Osteoblast (primary cell): ENCODE data around the gene LHPP. TPM values are rescaled to one million over a fixed set of nuclear protein-coding genes. Genes with fewer than 3 reads are reported as not detected.

Experiments used
- DNase-seq: peaks from one replicate; pipeline ENCODE4 v3.0.0; 2011; ENCODE audit warnings: low spot score, mixed read lengths; ENCODE audit not compliant: insufficient read length; ENCODE audit errors: missing footprints
- H2AFZ ChIP-seq: 2 replicates; pipeline ENCODE4 v1.6.0; 2011; ENCODE audit warnings: mild to moderate bottlenecking, low read length
- H3K27ac ChIP-seq: 2 replicates; pipeline ENCODE4 v1.5.1; 2011; ENCODE audit warnings: mild to moderate bottlenecking, low read depth, low read length, moderate library complexity
- H3K27me3 ChIP-seq: 2 replicates; pipeline ENCODE4 v1.6.0; 2012; ENCODE audit warnings: mild to moderate bottlenecking, control low read depth, inconsistent platforms, low read length, moderate library complexity; ENCODE audit not compliant: insufficient read depth
- H3K36me3 ChIP-seq: 2 replicates; pipeline ENCODE4 v1.5.1; 2011; ENCODE audit warnings: mild to moderate bottlenecking, low read length, control low read depth, moderate library complexity; ENCODE audit not compliant: insufficient read depth
- H3K4me1 ChIP-seq: 2 replicates; pipeline ENCODE4 v1.5.1; 2011; ENCODE audit warnings: mild to moderate bottlenecking, low read length, control low read depth, moderate library complexity; ENCODE audit not compliant: insufficient read depth
- H3K4me2 ChIP-seq: 2 replicates; pipeline ENCODE4 v1.6.0; 2011; ENCODE audit warnings: mild to moderate bottlenecking, low read length; ENCODE audit not compliant: insufficient read depth
- H3K4me3 ChIP-seq: fragments of 200-600 bp; sonication (generic); 3 replicates; pipeline ENCODE4 v1.5.1; 2012; ENCODE audit warnings: mild to moderate bottlenecking, low read length, inconsistent platforms; ENCODE audit not compliant: insufficient read depth
- H3K79me2 ChIP-seq: 2 replicates; pipeline ENCODE4 v1.6.0; 2012; ENCODE audit warnings: mild to moderate bottlenecking, low read length, control low read depth, inconsistent platforms; ENCODE audit not compliant: insufficient read depth
- H3K9me3 ChIP-seq: 2 replicates; pipeline ENCODE4 v1.5.1; 2011; ENCODE audit warnings: low read depth, low read length, control low read depth
- H4K20me1 ChIP-seq: 2 replicates; pipeline ENCODE4 v1.6.0; 2012; ENCODE audit warnings: mild to moderate bottlenecking, low read length, control low read depth; ENCODE audit not compliant: insufficient read depth
- CTCF ChIP-seq: IDR thresholded peaks from 2 replicates; pipeline ENCODE4 v1.5.1; 2011; ENCODE audit warnings: mild to moderate bottlenecking, low read depth, low read length, moderate library complexity; ENCODE audit errors: extremely low read depth
- total RNA-seq: library from RNA; depleted of rRNA; stranded (reverse); fragments of >200 nt; gene quantifications from 2 replicates; pipeline ENCODE4 v1.2.3, GENCODE V29; 2012

The LHPP gene
- total RNA-seq, 1 donor, result 17.7 TPM

DNA sequence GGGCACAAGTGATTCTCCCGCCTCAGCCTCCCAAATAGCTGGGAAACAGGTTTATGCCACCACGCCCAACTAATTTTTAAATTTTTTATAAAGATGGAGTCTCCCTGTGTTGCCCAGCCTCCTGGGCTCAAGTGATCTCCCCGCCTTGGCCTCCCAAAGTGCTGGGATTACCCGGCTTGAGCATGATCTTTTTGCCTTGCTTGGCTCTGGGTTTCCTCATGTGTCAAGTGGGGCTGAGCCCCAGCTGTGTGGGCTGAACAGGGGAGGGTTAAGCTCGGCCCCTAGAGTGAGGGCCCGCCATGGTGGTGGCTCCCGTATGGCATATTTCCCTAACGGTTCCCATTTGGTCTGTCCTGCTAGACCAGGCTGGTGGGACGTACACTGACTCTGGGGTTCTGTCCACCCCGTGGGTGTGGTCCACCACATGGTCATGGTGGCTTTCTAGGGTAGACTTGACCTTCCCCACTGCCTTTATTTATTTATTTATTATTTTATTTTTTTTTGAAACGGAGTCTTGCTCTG is 66.3 kb downstream of the LHPP start:
- TF ChIP-seq CTCF, result no peak
- Histone ChIP-seq H3K9me3 (no peaks in the 10 kb centered on the region), H3K4me1 (peaks cover 23% of the 10 kb centered on the region), H3K27me3 (no peaks in the 10 kb centered on the region), H3K4me2 (no peak overlapping the region), H4K20me1 (no peaks in the 10 kb centered on the region), H3K4me3 (no peak overlapping the region), H3K27ac (no peak overlapping the region), H2AFZ (no peak overlapping the region), H3K36me3 (no peaks in the 10 kb centered on the region), H3K79me2 (no peaks in the 10 kb centered on the region)
- no peak for DNase-seq

GRCh38 chr10:124529661-124530214 is 68.1 kb downstream of the LHPP start:
- Histone ChIP-seq H3K9me3 (no peaks in the 10 kb centered on the region), H3K4me2 (peak overlapping the region; percentile 23), H3K79me2 (no peaks in the 10 kb centered on the region), H3K36me3 (no peaks in the 10 kb centered on the region), H3K4me3 (no peak overlapping the region), H3K27me3 (no peaks in the 10 kb centered on the region), H4K20me1 (no peaks in the 10 kb centered on the region), H2AFZ (no peak overlapping the region), H3K4me1 (peaks cover 9% of the 10 kb centered on the region), H3K27ac (no peak overlapping the region)
- DNase-seq, result no peak
- TF ChIP-seq CTCF, result no peak

GRCh38 chr10:124530215-124530665 is 68.6 kb downstream of the LHPP start:
- H3K4me3 ChIP-seq, result no peak overlapping the region
- no peaks in the 10 kb centered on the region for H3K79me2 ChIP-seq
- peaks cover 4% of the 10 kb centered on the region for H3K4me1 ChIP-seq
- no peaks in the 10 kb centered on the region for H3K36me3 ChIP-seq
- no peaks in the 10 kb centered on the region for H3K27me3 ChIP-seq
- no peak overlapping the region for H3K27ac ChIP-seq
- H2AFZ ChIP-seq, result peak overlapping the region; percentile 29
- no peaks in the 10 kb centered on the region for H4K20me1 ChIP-seq
- DNase-seq, result peak; percentile 100
- no peaks in the 10 kb centered on the region for H3K9me3 ChIP-seq
- TF ChIP-seq CTCF, result peak; percentile 81
- peak overlapping the region; percentile 23 for H3K4me2 ChIP-seq

DNA sequence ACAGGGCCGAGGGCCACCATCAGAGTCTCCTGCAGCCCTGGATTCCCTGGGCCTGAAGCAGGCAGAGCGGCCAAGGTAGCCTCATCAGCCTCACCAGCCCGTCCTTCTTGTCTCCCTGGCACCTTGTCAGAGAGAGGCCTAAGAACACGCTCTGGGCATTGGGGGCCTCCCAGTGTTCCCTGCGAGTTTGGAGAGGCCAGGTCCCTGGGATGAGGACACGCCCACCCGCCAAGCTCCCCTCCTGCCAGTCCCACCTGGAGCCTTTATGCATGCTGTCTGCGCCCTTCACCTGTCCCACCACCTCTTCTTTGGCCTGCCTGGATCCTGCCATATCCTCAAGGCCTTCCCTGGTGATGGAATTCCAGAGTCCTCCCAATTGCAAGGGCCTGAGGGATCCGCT is 69.2 kb downstream of the LHPP start:
- H3K4me3 ChIP-seq, result no peak overlapping the region
- no peak overlapping the region for H3K4me2 ChIP-seq
- H3K36me3 ChIP-seq, result no peaks in the 10 kb centered on the region
- no peaks in the 10 kb centered on the region for H3K9me3 ChIP-seq
- H3K27me3 ChIP-seq, result no peaks in the 10 kb centered on the region
- DNase-seq, result no peak
- no peaks in the 10 kb centered on the region for H3K79me2 ChIP-seq
- peaks cover 3% of the 10 kb centered on the region for H3K4me1 ChIP-seq
- no peak overlapping the region for H2AFZ ChIP-seq
- TF ChIP-seq CTCF, result no peak
- no peaks in the 10 kb centered on the region for H4K20me1 ChIP-seq
- H3K27ac ChIP-seq, result no peak overlapping the region
